Stimulated activated naive CD8-positive, alpha-beta T cell treated with anti-CD3 and anti-CD28 coated beads, Interleukin-15, Interleukin-2, amounts not matched to agents 100 ng/mL and 50 ng/mL, for 24 hours (primary cell): Measurements from ENCODE around the gene SYNE4.
"Not testable (repeated sequence)": the region's sequence is repeated elsewhere in the genome, so short reads cannot be mapped to it uniquely, and the experiment has no call there.

Experiments
- H3K27ac Mint-ChIP-seq: one replicate; pipeline ENCODE4 v1.8.0; 2021; ENCODE audit warnings: mild to moderate bottlenecking, mixed read lengths
- H3K27me3 Mint-ChIP-seq: one replicate; pipeline ENCODE4 v1.8.0; 2021; ENCODE audit warnings: mixed read lengths
- H3K36me3 Mint-ChIP-seq: one replicate; pipeline ENCODE4 v1.8.0; 2021; ENCODE audit warnings: low read depth, mixed read lengths
- H3K4me1 Mint-ChIP-seq: one replicate; pipeline ENCODE4 v1.8.0; 2021; ENCODE audit warnings: low read depth, mixed read lengths
- H3K4me3 Mint-ChIP-seq: one replicate; pipeline ENCODE4 v1.8.0; 2021; ENCODE audit warnings: mild to moderate bottlenecking, mixed read lengths
- H3K9me3 Mint-ChIP-seq: one replicate; pipeline ENCODE4 v1.8.0; 2021; ENCODE audit warnings: mixed read lengths

SYNE4 gene

DNA sequence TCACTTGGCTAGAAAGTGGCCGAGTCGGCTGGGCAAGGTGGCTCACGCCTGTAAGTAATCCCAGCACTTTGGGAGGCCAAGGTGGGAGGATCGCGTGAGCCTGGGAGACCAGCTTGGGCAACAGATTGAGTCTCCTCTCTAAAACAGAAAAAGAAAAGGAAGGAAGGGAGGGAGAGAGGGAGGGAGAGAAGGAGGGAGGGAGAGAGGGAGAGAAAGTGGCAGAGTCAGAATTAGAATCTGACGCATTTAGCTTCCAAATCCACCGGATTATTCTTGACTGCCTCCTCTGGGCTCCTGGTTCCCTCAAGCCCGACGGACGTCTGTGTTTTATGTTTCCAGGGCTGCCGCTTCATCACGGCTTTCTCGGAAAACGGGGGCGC, 50.0 kb downstream of the SYNE4 start:
- peaks cover 34% of the 10 kb centered on the region for H3K4me1 Mint-ChIP-seq
- H3K27me3 Mint-ChIP-seq = peaks cover 14% of the 10 kb centered on the region
- no peak overlapping the region for H3K4me3 Mint-ChIP-seq
- H3K9me3 Mint-ChIP-seq = peaks cover 4% of the 10 kb centered on the region
- peak overlapping the region; percentile 58 for H3K27ac Mint-ChIP-seq
- H3K36me3 Mint-ChIP-seq = no peaks in the 10 kb centered on the region

DNA sequence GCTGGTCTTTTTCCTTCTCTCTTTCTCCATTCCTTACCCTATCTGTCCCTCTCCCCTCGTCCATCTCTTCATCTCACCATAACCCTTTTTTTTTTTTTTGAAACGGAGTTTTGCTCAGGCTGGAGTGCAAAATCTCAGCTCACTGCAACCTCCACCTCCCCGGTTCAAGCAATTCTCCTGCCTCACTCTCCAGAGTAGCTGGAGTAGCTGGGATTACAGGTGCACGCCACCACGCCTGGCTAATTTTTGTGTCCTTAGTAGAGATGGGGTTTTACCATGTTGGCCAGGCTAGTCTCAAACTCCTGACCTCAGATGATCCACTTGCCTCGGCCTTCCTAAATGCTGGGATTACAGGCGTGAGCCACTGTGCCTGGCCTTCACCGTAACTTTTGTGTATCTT, 51.2 kb downstream of the SYNE4 start:
- H3K9me3 Mint-ChIP-seq, H3K4me3 Mint-ChIP-seq, H3K27ac Mint-ChIP-seq, H3K36me3 Mint-ChIP-seq, H3K27me3 Mint-ChIP-seq: not testable (repeated sequence)
- peaks cover 44% of the 10 kb centered on the region for H3K4me1 Mint-ChIP-seq

GRCh38 chr19:35955881-35956634, 52.6 kb downstream of the SYNE4 start:
- Mint-ChIP-seq H3K36me3 (no peaks in the 10 kb centered on the region), H3K4me3 (no peak overlapping the region), H3K9me3 (peaks cover 4% of the 10 kb centered on the region), H3K27me3 (peaks cover 6% of the 10 kb centered on the region), H3K27ac (no peak overlapping the region), H3K4me1 (peaks cover 49% of the 10 kb centered on the region)
